ENCODE measurements around the gene DKK2. TPM values are rescaled to one million over a fixed set of nuclear protein-coding genes. Genes with fewer than 3 reads are reported as not detected.
A peak's percentile ranks its signal among the peaks of the same experiment; 100 is the strongest.

The DKK2 gene
- total RNA-seq, 1 donor from 2014 or later: 28.2 TPM

GRCh38 chr4:106982711-106983211 is 53.4 kb downstream of the DKK2 start:
- H3K27me3 ChIP-seq (ENCODE audit: control insufficient read depth in 3 of 3, insufficient read depth in 3 of 3, low read length in 3 of 3): no peaks in the 10 kb centered on the region
- no peak overlapping the region for H3K27ac ChIP-seq (ENCODE audit: low read depth, low read length)
- no peak overlapping the region for H3K4me3 ChIP-seq (ENCODE audit: low read length in 3 of 3)
- no peaks in the 10 kb centered on the region for H3K36me3 ChIP-seq (ENCODE audit: control insufficient read depth in 3 of 3, insufficient read depth in 3 of 3, low read length in 3 of 3)
- no peak overlapping the region for H3K9ac ChIP-seq (ENCODE audit: low read depth in 1 of 3, low read length in 3 of 3)
- no peaks in the 10 kb centered on the region for H3K9me3 ChIP-seq (ENCODE audit: control insufficient read depth in 3 of 3, low read length in 3 of 3)
- no peaks in the 10 kb centered on the region for H3K4me1 ChIP-seq (ENCODE audit: control insufficient read depth in 3 of 3, insufficient read depth in 3 of 3, low read length in 3 of 3)

GRCh38 chr4:106981431-106981830 is 54.7 kb downstream of the DKK2 start:
- Histone ChIP-seq H3K27ac (ENCODE audit: low read depth, low read length) (no peak overlapping the region), H3K9ac (ENCODE audit: low read depth in 1 of 3, low read length in 3 of 3) (no peak overlapping the region), H3K36me3 (ENCODE audit: control insufficient read depth in 3 of 3, insufficient read depth in 3 of 3, low read length in 3 of 3) (no peaks in the 10 kb centered on the region), H3K4me1 (ENCODE audit: control insufficient read depth in 3 of 3, insufficient read depth in 3 of 3, low read length in 3 of 3) (no peaks in the 10 kb centered on the region), H3K4me3 (ENCODE audit: low read length in 3 of 3) (no peak overlapping the region), H3K9me3 (ENCODE audit: control insufficient read depth in 3 of 3, low read length in 3 of 3) (no peaks in the 10 kb centered on the region), H3K27me3 (ENCODE audit: control insufficient read depth in 3 of 3, insufficient read depth in 3 of 3, low read length in 3 of 3) (no peaks in the 10 kb centered on the region)

GRCh38 chr4:106979476-106979875 is 56.6 kb downstream of the DKK2 start:
- no peaks in the 10 kb centered on the region for H3K36me3 ChIP-seq (ENCODE audit: control insufficient read depth in 3 of 3, insufficient read depth in 3 of 3, low read length in 3 of 3)
- no peaks in the 10 kb centered on the region for H3K9me3 ChIP-seq (ENCODE audit: control insufficient read depth in 3 of 3, low read length in 3 of 3)
- no peak overlapping the region for H3K27ac ChIP-seq (ENCODE audit: low read depth, low read length)
- no peak overlapping the region for H3K9ac ChIP-seq (ENCODE audit: low read depth in 1 of 3, low read length in 3 of 3)
- H3K4me1 ChIP-seq (ENCODE audit: control insufficient read depth in 3 of 3, insufficient read depth in 3 of 3, low read length in 3 of 3): no peaks in the 10 kb centered on the region
- H3K27me3 ChIP-seq (ENCODE audit: control insufficient read depth in 3 of 3, insufficient read depth in 3 of 3, low read length in 3 of 3): no peaks in the 10 kb centered on the region
- H3K4me3 ChIP-seq (ENCODE audit: low read length in 3 of 3): no peak overlapping the region

GRCh38 chr4:106978046-106978774 is 57.9 kb downstream of the DKK2 start:
- Histone ChIP-seq H3K27me3 (ENCODE audit: control insufficient read depth in 3 of 3, insufficient read depth in 3 of 3, low read length in 3 of 3) (no peaks in the 10 kb centered on the region), H3K36me3 (ENCODE audit: control insufficient read depth in 3 of 3, insufficient read depth in 3 of 3, low read length in 3 of 3) (no peaks in the 10 kb centered on the region), H3K9me3 (ENCODE audit: control insufficient read depth in 3 of 3, low read length in 3 of 3) (no peaks in the 10 kb centered on the region), H3K27ac (ENCODE audit: low read depth, low read length) (no peak overlapping the region), H3K9ac (ENCODE audit: low read depth in 1 of 3, low read length in 3 of 3) (no peak overlapping the region), H3K4me3 (ENCODE audit: low read length in 3 of 3) (no peak overlapping the region), H3K4me1 (ENCODE audit: control insufficient read depth in 3 of 3, insufficient read depth in 3 of 3, low read length in 3 of 3) (no peaks in the 10 kb centered on the region)

- no peak overlapping the region for H3K9ac ChIP-seq (ENCODE audit: low read depth in 1 of 3, low read length in 3 of 3)
- no peaks in the 10 kb centered on the region for H3K36me3 ChIP-seq (ENCODE audit: control insufficient read depth in 3 of 3, insufficient read depth in 3 of 3, low read length in 3 of 3)
- H3K9me3 ChIP-seq (ENCODE audit: control insufficient read depth in 3 of 3, low read length in 3 of 3): peaks cover 0 to 3% (median 0%) of the 10 kb centered on the region in 3 donors
- no peak overlapping the region for H3K4me3 ChIP-seq (ENCODE audit: low read length in 3 of 3)
- H3K4me1 ChIP-seq (ENCODE audit: control insufficient read depth in 3 of 3, insufficient read depth in 3 of 3, low read length in 3 of 3): no peaks in the 10 kb centered on the region
- H3K27ac ChIP-seq (ENCODE audit: low read depth, low read length): no peak overlapping the region
- no peaks in the 10 kb centered on the region for H3K27me3 ChIP-seq (ENCODE audit: control insufficient read depth in 3 of 3, insufficient read depth in 3 of 3, low read length in 3 of 3)
These were observed 64.5 kb downstream of the DKK2 start for GRCh38 chr4:106971636-106972035.

- Histone ChIP-seq H3K9ac (ENCODE audit: low read depth in 1 of 3, low read length in 3 of 3) (no peak overlapping the region), H3K36me3 (ENCODE audit: control insufficient read depth in 3 of 3, insufficient read depth in 3 of 3, low read length in 3 of 3) (no peaks in the 10 kb centered on the region), H3K4me3 (ENCODE audit: low read length in 3 of 3) (no peak overlapping the region), H3K27me3 (ENCODE audit: control insufficient read depth in 3 of 3, insufficient read depth in 3 of 3, low read length in 3 of 3) (no peaks in the 10 kb centered on the region), H3K27ac (ENCODE audit: low read depth, low read length) (no peak overlapping the region), H3K9me3 (ENCODE audit: control insufficient read depth in 3 of 3, low read length in 3 of 3) (peaks cover 0 to 2% (median 0%) of the 10 kb centered on the region in 3 donors), H3K4me1 (ENCODE audit: control insufficient read depth in 3 of 3, insufficient read depth in 3 of 3, low read length in 3 of 3) (no peaks in the 10 kb centered on the region)
These were observed 68.2 kb downstream of the DKK2 start for GRCh38 chr4:106967892-106968291.

GRCh38 chr4:106953036-106953705 is 82.9 kb downstream of the DKK2 start:
- Histone ChIP-seq H3K4me1 (ENCODE audit: control insufficient read depth in 3 of 3, insufficient read depth in 3 of 3, low read length in 3 of 3) (no peaks in the 10 kb centered on the region), H3K27ac (ENCODE audit: low read depth, low read length) (no peak overlapping the region), H3K9me3 (ENCODE audit: control insufficient read depth in 3 of 3, low read length in 3 of 3) (no peaks in the 10 kb centered on the region), H3K9ac (ENCODE audit: low read depth in 1 of 3, low read length in 3 of 3) (no peak overlapping the region), H3K27me3 (ENCODE audit: control insufficient read depth in 3 of 3, insufficient read depth in 3 of 3, low read length in 3 of 3) (no peaks in the 10 kb centered on the region), H3K4me3 (ENCODE audit: low read length in 3 of 3) (no peak overlapping the region), H3K36me3 (ENCODE audit: control insufficient read depth in 3 of 3, insufficient read depth in 3 of 3, low read length in 3 of 3) (no peaks in the 10 kb centered on the region)

- Histone ChIP-seq H3K27ac (ENCODE audit: low read depth, low read length) (no peak overlapping the region), H3K9ac (ENCODE audit: low read depth in 1 of 3, low read length in 3 of 3) (no peak overlapping the region), H3K4me3 (ENCODE audit: low read length in 3 of 3) (no peak overlapping the region), H3K36me3 (ENCODE audit: control insufficient read depth in 3 of 3, insufficient read depth in 3 of 3, low read length in 3 of 3) (no peaks in the 10 kb centered on the region), H3K4me1 (ENCODE audit: control insufficient read depth in 3 of 3, insufficient read depth in 3 of 3, low read length in 3 of 3) (no peaks in the 10 kb centered on the region), H3K9me3 (ENCODE audit: control insufficient read depth in 3 of 3, low read length in 3 of 3) (no peaks in the 10 kb centered on the region), H3K27me3 (ENCODE audit: control insufficient read depth in 3 of 3, insufficient read depth in 3 of 3, low read length in 3 of 3) (no peaks in the 10 kb centered on the region)
These were observed 84.2 kb downstream of the DKK2 start for GRCh38 chr4:106951891-106952290.

GRCh38 chr4:106941841-106942240 is 94.3 kb downstream of the DKK2 start:
- Histone ChIP-seq H3K36me3 (ENCODE audit: control insufficient read depth in 3 of 3, insufficient read depth in 3 of 3, low read length in 3 of 3) (no peaks in the 10 kb centered on the region), H3K27ac (ENCODE audit: low read depth, low read length) (no peak overlapping the region), H3K9ac (ENCODE audit: low read depth in 1 of 3, low read length in 3 of 3) (no peak overlapping the region)

GRCh38 chr4:106930522-106930921 is 105.6 kb downstream of the DKK2 start:
- no peak overlapping the region for H3K9ac ChIP-seq (ENCODE audit: low read depth in 1 of 3, low read length in 3 of 3)
- peaks cover 6 to 15% (median 6%) of the 10 kb centered on the region in 3 donors for H3K4me1 ChIP-seq (ENCODE audit: control insufficient read depth in 3 of 3, insufficient read depth in 3 of 3, low read length in 3 of 3)
- H3K27ac ChIP-seq (ENCODE audit: low read depth, low read length): peak overlapping the region; percentile 59

More at GRCh38 chr4:106941841-106942240, 94.3 kb downstream of the DKK2 start:
- Histone ChIP-seq H3K9me3 (ENCODE audit: control insufficient read depth in 3 of 3, low read length in 3 of 3) (no peaks in the 10 kb centered on the region), H3K4me3 (ENCODE audit: low read length in 3 of 3) (no peak overlapping the region), H3K4me1 (ENCODE audit: control insufficient read depth in 3 of 3, insufficient read depth in 3 of 3, low read length in 3 of 3) (no peaks in the 10 kb centered on the region), H3K27me3 (ENCODE audit: control insufficient read depth in 3 of 3, insufficient read depth in 3 of 3, low read length in 3 of 3) (no peaks in the 10 kb centered on the region)

More at GRCh38 chr4:106930522-106930921, 105.6 kb downstream of the DKK2 start:
- H3K4me3 ChIP-seq (ENCODE audit: low read length in 3 of 3): no peak overlapping the region
- no peaks in the 10 kb centered on the region for H3K9me3 ChIP-seq (ENCODE audit: control insufficient read depth in 3 of 3, low read length in 3 of 3)
- no peaks in the 10 kb centered on the region for H3K36me3 ChIP-seq (ENCODE audit: control insufficient read depth in 3 of 3, insufficient read depth in 3 of 3, low read length in 3 of 3)
- no peaks in the 10 kb centered on the region for H3K27me3 ChIP-seq (ENCODE audit: control insufficient read depth in 3 of 3, insufficient read depth in 3 of 3, low read length in 3 of 3)

Data from skeletal muscle tissue (tissue), 4 donors.